NCI-H524 (cell line): ENCODE measurements around the gene ARIH2.
A peak's percentile ranks its signal among the peaks of the same experiment; 100 is the strongest.

Experiments
- DNase-seq, 2 experiments: peaks; one replicate each; lab custom pipeline; 2025; lab: John Stamatoyannopoulos, UW

The ARIH2 gene

DNA sequence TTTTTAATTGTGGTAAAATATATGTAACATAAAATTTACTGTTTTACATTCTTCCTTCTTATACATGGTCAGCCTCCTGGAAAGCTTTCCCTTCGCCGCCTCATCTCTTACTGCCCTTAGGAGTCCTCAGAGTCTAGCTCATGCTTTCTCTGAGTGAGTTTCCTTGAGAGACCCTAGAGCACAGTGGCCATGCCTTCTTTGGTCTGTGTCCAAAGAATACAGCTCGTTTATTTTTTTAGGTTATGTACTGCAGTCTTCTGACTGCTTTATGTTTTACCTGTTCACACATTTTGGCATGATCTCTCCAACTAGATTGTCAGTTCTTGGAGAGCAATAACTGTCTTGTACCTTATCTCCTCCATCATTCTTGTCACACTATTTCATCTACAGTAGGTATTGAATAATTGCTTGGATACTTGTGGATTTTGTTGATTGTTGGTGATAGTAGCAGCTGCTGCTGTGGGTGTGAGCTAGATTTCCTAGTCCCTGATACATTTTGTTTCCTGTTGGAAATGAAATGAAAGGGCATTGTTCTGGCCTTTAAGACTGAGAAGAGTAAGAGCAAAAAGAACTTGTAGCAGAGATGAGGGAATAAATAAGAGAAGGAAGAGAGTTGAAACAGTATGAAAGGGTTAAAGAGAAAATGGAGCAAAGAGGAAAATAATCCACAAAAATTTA lies 10.9 kb downstream of the ARIH2 start:
- no peak for DNase-seq

DNA sequence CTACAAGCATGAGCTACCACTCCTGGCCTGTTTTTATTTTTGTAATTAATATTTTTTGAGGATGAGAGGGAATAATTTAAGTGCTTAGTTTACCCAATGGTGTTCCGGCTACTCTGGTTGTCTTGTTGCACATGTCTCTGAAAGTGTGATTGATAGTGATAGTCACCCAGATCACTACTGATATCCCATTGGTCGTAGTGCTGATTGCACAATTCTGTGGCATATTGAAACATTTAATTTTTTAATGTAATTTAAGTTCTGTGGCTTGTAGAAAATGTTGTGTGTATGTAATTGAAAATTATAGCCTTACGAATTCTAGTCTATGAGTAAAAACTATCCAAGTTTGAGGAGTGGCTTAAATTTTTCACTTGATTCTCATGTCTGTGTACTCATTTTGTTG lies 11.9 kb downstream of the ARIH2 start:
- no peak for DNase-seq

DNA sequence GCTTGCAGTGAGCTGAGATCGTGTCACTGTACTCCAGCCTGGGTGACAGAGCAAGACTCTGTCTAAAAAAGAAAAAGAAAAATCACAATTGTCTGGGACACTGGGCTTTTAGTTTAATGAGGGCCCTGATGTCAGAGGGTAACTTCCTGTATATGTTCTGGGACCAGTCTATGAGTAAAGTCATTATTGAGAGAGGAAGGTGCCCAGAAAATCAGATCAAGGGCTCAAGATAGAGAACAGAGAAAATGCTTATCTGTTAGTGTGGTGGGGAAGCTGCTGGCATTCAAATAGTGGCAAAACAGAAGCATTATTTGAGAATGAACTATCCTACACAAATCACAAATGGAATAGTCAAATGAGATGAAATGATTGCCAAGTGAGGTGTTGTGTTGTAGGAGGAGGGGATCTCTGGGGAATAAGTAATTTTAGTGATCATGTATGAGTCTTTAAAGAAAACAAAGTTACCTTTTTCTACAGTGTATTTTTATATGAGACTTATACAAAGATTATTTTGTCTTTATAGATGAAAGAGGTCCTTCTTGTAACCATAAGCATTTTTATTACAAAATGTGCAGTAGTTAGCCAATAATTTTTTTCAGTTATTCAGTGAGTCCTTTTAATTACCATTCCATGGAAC lies 13.4 kb downstream of the ARIH2 start:
- DNase-seq, result no peak

DNA sequence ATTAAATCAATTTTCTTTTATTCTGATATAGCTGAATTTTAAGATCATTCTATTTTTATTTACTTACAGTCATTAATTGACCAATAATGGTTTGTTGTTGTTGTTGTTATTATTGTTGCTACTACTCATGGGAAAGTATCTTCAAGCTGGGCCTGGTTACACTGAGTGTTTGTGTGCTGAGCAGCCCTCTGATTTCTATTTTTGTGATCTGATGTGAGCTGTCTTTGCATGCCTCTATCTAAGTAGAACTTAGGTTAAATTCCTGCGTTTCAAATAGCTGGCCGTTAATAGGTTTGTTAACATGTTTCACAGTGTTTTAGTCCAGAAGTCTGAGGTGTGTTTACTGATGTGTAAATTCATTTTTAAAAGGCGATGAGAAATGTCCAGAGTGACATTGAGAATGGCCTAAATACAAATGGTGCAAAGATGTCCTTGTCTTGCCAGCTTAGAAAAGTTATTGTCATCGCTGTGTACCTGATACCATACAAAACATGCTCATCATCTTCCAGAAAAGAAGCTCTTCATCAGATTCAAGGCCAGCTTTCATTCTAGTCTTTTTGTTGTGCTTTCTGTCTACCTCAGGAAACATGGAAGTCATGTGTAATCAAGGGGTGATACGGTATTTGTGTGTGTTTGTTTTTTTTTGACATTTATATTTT lies 15.8 kb downstream of the ARIH2 start:
- no peak for DNase-seq

DNA sequence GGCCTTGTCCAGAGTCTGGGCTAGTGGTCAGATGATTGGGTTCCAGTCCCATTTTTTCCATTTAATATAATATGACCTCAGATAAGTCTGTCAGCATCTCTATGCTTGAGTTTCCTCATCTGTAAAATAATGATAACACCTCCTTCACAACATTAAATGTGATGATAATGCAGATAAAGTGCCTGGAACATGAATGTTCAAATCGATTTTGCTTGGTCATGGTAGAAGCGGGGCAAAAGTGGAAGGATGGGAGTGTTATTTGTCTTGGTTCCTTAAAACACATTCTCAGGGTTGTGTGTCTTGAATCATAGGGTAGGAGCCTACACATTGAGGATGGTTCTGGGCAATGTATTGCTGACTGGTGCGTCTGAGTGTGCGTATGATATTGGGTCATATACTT lies 16.9 kb downstream of the ARIH2 start:
- DNase-seq, result no peak

DNA sequence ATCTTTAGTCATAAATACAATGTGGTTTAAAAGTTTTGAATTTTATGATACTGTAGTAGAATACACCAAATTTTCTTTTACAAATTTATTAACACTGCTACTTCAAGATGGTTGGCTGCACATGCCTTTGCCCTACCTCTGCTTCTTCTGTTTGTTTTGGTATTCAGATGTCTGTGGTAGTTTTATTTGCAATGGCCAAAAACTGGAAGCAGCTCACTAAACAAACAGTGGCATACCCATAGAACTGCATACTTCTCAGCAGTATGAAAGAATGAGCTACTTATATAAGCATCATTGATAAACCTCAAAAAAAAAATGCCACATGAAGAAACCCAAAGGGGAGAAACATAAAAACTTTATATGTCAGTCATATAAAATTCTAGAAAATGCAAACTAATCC lies 19.5 kb downstream of the ARIH2 start:
- no peak for DNase-seq

DNA sequence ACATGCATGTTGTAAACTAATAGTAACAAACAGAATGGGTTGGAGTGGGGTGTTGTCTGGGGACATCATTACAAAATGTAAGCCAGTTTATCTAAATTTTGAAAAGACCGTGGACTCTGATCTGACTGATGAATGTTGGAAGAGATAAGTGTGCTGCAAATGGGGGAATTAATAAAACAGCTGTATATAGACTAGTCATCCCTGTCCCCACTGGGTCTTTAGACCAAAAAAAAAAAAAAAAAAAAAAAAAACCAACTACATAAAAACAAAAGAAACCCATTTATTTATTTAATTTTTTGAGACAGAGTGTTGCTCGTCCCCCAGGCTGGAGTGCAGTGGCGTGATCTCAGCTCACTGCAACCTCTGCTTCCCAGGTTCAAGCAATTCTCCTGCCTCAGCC lies 20.0 kb downstream of the ARIH2 start:
- DNase-seq, result no peak

DNA sequence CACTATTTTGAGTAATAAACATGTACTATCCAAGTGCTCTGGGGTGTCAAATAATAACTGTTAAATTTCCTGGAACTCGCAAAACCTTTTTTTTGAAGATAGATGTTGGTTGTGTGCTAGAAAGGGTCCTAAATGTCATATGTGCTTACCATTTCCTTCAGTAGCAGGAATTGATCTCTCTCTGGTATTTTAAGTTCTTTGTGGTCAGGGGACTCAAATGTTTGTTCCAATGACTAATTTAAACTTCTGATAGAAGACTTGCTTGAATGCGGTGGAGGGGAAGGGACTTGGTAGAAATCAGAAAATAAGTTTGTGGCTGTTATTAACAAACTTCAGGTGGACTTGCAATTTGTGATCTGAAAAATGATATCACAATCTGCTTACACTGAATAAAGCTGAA lies 26.8 kb downstream of the ARIH2 start:
- no peak for DNase-seq

DNA sequence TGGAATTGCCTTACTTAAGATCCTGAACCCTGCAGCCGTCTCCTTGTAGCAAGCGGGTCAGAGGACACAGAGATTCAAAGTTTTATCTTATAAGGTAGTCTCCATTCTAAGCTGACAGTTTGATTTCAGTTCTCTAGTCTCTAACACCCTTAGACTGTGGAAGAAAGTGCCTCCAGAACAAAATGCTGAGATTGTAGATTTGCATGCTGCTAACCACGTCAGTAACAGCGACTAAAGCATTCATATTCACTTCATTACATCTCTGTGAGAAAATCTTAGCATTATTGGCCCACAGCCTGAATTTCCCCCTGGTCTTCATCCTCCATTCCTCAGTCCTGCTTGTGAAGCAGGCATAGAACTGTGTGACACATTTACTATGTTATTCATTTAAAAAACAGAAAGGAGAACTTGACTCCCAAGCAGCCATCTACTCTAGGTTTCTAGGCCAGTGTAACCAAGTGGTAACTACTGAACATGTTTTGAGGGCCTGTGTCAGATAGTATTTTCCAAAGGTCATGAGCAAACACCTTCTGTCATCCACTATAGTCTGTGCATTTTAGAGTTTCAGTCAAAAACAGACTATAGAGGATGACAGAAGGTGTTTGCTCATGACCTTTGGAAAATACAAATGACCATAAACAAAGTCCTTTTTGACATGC lies 27.4 kb downstream of the ARIH2 start:
- DNase-seq, result no peak

DNA sequence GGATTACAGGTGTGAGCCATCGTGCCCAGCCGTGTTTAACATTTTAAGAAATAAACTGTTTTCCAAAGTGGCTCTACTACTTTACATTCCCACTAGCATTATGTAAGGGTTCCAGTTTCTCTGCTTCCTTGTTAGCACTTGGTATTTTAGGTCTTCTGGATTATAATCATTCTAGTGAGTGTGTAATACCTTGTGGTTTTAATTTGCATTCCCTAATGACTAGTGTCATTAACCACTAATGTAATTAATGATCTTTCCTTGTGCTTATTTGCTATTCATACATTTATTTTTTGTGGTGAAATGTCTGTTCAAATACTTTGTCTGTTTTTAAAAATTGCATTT lies 30.7 kb downstream of the ARIH2 start:
- no peak for DNase-seq

DNA sequence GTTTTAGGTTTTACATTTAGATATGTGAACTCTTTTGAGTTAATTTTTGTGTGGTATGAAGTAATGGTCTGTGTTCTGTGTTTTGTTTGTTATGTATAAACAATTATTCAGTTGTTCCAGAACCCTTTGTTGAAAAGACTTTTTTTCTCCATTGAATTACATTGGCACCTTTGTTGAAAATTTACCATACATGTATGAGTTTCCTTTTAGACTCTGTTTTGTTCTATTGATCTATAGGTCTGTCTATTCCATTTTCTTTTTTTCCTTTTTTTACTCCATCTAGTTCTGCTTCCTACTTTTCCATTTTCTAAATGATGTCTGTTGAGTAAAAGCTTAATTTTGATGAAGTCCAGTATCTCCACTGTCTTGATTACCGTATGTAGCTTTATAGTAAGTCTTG lies 31.4 kb downstream of the ARIH2 start:
- DNase-seq, result no peak

DNA sequence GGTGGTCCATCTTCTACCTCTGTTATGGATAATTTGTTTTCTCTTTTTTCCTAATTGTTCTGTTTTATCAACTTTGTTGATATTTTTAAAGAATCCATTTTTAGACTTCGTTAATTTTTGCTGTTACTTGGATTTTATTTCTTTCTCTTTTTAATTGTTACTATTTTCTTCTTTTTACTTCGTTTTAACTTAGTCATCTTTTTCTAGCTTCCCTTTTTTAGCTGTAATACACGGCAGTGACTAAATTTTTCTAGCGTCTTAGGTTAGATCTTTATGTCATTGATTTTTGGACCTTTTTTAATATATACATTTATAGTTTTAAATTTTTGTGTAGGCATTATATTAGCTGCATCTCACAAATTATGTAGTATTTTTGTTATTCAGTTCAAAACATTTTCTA lies 33.1 kb downstream of the ARIH2 start:
- no peak for DNase-seq

DNA sequence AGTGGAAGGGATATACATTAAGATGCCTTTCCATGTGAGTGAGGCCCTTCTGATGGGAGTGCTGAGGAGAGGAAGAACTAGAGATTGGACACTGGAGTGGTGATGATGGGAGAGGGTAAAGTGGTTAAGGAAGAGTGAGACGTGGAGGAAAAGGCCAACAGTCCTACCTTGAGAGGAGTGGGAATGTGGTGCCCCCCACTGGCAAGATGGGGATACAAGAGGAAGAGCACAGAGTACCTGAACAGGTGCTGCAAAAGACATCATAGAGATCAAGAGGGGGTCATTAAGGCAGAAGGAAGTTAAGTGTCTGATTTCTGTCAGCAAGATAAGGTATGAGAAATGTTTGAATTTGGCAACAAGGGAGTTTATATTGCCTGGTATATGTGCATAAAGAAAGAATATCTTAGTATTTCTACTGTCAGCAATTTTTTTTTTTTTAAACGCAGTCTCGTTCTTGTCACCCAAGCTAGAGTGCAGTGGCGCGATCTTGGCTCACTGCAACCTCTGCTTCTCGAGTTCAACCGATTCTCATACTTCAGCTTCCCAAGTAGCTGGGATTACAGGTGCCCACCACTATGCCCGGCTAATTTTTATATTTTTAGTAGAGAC lies 34.0 kb downstream of the ARIH2 start:
- DNase-seq, result peak; percentile 14 to 24

DNA sequence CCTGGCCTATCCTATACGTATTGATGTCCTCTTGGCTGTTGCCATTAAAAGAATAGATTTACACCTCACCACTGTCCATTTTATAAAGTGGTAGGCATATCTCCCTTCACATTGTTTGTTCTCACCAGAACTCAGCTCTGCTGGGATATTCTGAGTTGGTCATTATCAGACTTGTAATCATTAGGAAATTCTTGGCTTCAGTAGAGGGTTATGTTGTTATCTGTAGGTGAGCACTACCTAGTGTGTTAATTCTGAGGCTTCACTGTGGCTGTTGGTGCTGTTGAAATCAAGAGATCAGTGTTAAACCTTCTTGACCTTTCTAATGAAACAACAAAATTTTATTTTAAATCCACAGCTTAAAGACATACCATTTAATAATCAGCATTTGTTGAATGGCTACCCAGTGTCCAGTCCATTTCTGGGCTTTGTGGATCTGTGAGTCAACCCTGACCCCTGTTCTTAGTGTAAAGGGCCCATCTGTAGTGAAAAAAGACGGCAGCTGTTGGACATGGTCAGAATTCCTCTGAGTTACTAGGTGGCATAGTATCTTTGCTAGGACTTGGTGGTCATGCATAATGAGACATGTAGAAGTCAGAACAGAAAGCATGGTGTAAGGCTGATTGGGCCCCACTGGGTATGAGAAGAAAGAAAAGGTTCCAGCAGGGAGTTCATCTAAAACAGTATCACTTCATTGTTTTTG lies 38.5 kb downstream of the ARIH2 start:
- DNase-seq, result no peak

DNA sequence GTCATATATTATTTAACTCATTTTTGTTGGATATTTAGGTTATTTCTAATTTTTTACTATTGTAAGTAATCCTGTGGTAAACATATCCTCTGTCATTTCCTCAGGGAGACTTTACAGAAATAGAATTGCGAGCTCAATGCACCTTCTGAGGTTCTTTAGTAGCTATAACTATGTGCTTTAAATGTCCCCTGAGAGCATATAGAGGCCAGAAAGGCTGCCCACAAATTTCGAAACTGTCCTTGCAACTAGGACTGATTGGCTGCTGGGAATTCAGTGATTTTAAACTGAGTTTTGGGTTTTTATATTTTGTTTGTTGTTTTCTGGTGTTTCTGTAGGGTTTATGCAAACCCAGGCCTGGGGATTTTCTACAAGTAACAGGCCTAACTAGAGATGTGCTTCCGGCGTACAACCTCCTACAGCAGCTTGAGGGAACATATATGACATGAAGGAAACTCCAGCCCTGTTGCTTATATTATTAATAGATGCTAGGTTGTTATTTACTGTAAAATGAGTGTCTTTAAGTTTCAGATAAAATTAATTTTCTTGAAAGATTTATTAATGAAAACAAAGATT lies 42.3 kb downstream of the ARIH2 start:
- DNase-seq, result no peak

DNA sequence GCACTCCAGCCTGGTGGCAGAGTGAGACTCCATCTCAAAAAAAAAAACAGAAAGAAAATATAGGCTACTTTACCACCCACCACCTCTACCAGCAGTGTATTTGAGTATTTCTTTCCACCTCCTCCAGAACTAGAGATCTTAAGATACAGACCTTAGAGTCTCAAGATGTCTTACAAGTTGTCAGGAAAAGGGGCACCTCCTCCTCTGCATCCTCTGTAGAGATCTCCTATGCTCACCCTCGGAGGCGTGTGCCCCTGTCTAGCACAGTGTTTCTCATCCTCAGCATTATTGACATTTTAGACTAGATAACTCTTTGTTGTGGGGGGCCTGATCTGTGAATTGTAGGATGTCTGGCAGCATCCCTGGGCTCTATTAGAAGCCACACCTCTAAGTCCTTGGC lies 43.7 kb downstream of the ARIH2 start:
- DNase-seq, result no peak

DNA sequence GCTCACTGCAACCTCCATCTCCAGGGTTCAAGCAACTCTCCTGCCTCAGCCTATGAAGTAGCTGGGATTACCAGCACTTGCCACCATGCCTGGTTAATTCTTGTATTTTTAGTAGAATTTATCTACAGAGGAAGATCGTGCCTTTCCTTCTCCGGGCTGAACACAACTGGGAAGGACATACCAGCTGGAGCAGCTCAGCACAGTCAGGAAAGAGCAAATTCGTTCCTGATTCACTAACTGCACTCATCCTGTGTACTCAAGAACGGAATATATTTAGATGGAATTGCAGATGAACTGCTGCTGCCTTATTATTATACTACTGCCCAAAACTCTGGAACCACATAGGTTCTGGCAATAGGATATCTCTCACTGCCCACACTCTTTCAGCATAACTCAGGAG lies 44.3 kb downstream of the ARIH2 start:
- no peak for DNase-seq

DNA sequence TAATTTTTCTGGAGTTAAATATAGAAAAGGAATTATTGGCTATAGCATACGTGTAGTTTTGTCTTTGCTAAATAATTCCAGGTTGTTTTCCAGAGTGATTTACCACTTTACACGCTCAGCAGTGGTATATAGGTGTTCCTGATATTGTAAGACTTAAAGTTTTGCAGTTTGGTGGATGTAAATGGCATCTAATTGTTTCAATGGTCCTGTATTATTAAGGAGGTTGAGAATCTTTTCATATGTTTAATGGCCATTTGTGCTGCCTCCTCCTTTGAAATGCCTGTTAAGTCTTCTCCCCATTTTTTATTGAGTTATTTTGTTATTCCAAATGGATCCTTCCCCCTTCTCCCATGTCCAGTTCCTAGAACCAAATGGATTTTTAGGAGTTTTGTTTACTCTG lies 44.9 kb downstream of the ARIH2 start:
- no peak for DNase-seq

DNA sequence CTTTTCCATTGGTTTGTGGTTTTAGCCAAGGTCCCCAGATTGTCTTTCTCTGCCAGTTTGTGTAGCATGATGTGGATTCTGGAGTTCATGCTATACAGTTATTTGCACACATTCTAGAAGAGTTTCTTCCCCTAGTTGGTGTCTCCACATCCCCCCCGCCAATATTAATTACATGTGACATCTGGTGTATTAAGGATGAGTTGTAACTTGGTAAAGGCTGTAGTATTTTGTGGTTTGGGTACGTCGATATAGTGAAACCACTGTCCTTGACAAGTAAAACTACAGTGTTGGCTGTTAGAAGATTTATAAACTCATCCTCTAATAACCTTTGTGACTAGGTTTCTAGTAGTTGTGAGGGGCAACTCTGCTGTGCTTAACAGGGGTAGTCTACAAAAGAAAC lies 47.7 kb downstream of the ARIH2 start:
- DNase-seq, result peak in 1 of 2 experiments; percentile 40

DNA sequence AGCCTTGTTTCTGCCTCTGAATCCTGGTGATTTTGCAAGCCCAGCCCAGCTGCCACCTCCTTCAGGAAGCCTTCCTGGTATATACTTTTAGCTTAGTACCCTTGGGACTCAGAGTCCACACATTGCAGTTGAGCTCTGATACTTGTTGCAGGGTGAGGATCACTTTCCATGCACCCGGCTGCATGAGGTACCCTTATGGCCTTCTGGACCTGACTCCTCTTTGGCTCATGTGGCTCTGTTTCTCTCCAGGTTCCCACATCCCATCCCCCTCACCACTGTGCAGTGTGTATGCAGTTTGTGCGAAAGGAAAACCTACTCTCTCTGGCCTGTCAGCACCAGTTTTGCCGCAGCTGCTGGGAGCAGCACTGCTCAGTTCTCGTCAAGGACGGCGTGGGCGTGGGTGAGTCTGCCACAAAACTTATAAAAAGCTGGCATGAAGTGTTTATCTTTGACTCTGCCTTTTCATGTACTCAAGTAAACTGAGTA lies 48.3 kb downstream of the ARIH2 start:
- DNase-seq, result no peak

DNA sequence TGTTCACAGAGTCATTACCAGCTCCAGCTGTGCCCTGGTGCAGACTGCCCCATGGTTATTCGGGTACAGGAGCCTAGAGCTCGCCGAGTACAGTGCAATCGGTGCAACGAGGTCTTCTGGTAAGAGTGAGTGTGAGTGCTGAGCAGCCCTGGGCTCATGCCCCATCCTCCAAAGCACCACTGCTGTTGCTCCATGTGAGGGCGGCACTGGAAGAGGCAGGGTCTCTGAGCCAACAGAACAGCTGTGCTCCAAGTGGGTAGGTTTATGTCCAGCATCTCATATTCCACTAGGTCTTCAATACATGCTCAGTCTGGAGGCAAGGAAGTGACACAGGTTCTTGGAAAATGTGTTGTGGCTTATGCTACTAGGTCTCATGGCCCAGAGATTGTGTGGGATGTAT lies 51.9 kb downstream of the ARIH2 start:
- no peak for DNase-seq
